ENCODE measurements around the gene CFAP20. TPM values are rescaled to one million over a fixed set of nuclear protein-coding genes. Genes with fewer than 3 reads are reported as not detected.
A peak's percentile ranks its signal among the peaks of the same experiment; 100 is the strongest.

Gene CFAP20
- total RNA-seq, 1 experiment from 2014 or later = 58.3 TPM

- peak overlapping the region; percentile 97 for H3K4me2 ChIP-seq (ENCODE audit: low read length)
- POLR2A ChIA-PET (ENCODE audit: unreplicated experiment) = interaction anchor here (0.7 kb wide), 1 partner anchor 57 kb away, joined by 3 read pairs; no protein-coding TSS in a partner anchor
- intact Hi-C loops (cut with micrococcal nuclease) = loop anchor here (5.0 kb wide), 1 partner anchor 70 kb away; the partner anchor contains the start of gene CSNK2A2
- no peaks in the 10 kb centered on the region for H3K36me3 ChIP-seq (ENCODE audit: low read depth, low read length)
- peaks cover 61% of the 10 kb centered on the region for H3K79me2 ChIP-seq (ENCODE audit: low read length)
- H3K4me1 ChIP-seq (ENCODE audit: insufficient read depth, low read length) = peaks cover 32% of the 10 kb centered on the region
- H3K27me3 ChIP-seq (ENCODE audit: low read length) = no peaks in the 10 kb centered on the region
- DNase-seq (peak; percentile 17), ATAC-seq (no peak)
- CTCF ChIA-PET = no interaction called here
- H3K4me3 ChIP-seq (ENCODE audit: low read length) = peak overlapping the region; percentile 96
- no peaks in the 10 kb centered on the region for H3K9me2 ChIP-seq (replicated peaks; ENCODE audit: low read length)
- H2AFZ ChIP-seq (ENCODE audit: low read length) = no peak overlapping the region
- peak overlapping the region; percentile 93; the same call in 1 of the 2 replicates for H3K9ac ChIP-seq (ENCODE audit: low read length)
- BruUV-seq (replicated peaks) = no TSS peak
- TF ChIP-seq CTCF (conservative IDR thresholded peaks at IDR 0.05; ENCODE audit: low read depth, low read length) = 0 out of 2 replicates have a peak, but pooled peaks have one; percentile 18
- TF ChIP-seq EZH2phosphoT487 (IDR thresholded peaks at IDR 0.05; ENCODE audit: borderline replicate concordance, low read length) = no peak
- H3K27ac ChIP-seq (ENCODE audit: low read length) = no peak overlapping the region
- H4K20me1 ChIP-seq (ENCODE audit: low read length) = peaks cover 44% of the 10 kb centered on the region
- no peaks in the 10 kb centered on the region for H3F3A ChIP-seq (ENCODE audit: low read length, unreplicated experiment)
- no peaks in the 10 kb centered on the region for H3K9me3 ChIP-seq (ENCODE audit: low read length)
Observed at GRCh38 chr16:58127634-58128033, 1.5 kb downstream of the CFAP20 start.

GRCh38 chr16:58127033-58127556 is 2.1 kb downstream of the CFAP20 start:
- no TSS peak for BruUV-seq (replicated peaks)

More at GRCh38 chr16:58127033-58127556, 2.1 kb downstream of the CFAP20 start:
- Histone ChIP-seq H3K27me3 (ENCODE audit: low read length) (no peaks in the 10 kb centered on the region), H3K4me1 (ENCODE audit: insufficient read depth, low read length) (peaks cover 32% of the 10 kb centered on the region), H3F3A (ENCODE audit: low read length, unreplicated experiment) (no peaks in the 10 kb centered on the region), H4K20me1 (ENCODE audit: low read length) (peaks cover 44% of the 10 kb centered on the region), H3K4me2 (ENCODE audit: low read length) (peak overlapping the region; percentile 97), H3K79me2 (ENCODE audit: low read length) (peaks cover 66% of the 10 kb centered on the region), H3K27ac (ENCODE audit: low read length) (no peak overlapping the region), H3K9me3 (ENCODE audit: low read length) (no peaks in the 10 kb centered on the region), H3K9me2 (replicated peaks; ENCODE audit: low read length) (no peaks in the 10 kb centered on the region), H3K4me3 (ENCODE audit: low read length) (peak overlapping the region; percentile 96), H3K36me3 (ENCODE audit: low read depth, low read length) (no peaks in the 10 kb centered on the region), H2AFZ (ENCODE audit: low read length) (no peak overlapping the region), H3K9ac (ENCODE audit: low read length) (0 out of 2 replicates have a peak overlapping the region, but pooled peaks have one; percentile 24)
- TF ChIP-seq CTCF (conservative IDR thresholded peaks at IDR 0.05; ENCODE audit: low read depth, low read length) (peak; percentile 38; the same call in 1 of the 2 replicates), EZH2phosphoT487 (IDR thresholded peaks at IDR 0.05; ENCODE audit: borderline replicate concordance, low read length) (no peak), EZH2 (IDR thresholded peaks at IDR 0.05; ENCODE audit: low read length, unreplicated experiment) (no peak)
- intact Hi-C loops (cut with micrococcal nuclease) = loop anchor here (5.0 kb wide), 1 partner anchor 70 kb away; the partner anchor contains the start of gene CSNK2A2
- ATAC-seq (peak; percentile 7; the same call in 1 of the 2 replicates), DNase-seq (peak; percentile 47)
- POLR2A ChIA-PET (ENCODE audit: unreplicated experiment) = no interaction called here
- CTCF ChIA-PET = no interaction called here
